Liver (tissue), 9 donors: ENCODE measurements around the gene SIRT2. TPM values are rescaled to one million over a fixed set of nuclear protein-coding genes. Genes with fewer than 3 reads are reported as not detected.

Experiments
- DNase-seq: peaks from one replicate; pipeline ENCODE4 v3.0.0-alpha.2; 2017; ENCODE audit warnings: low spot score
- H3K27ac ChIP-seq, 2 donors: one replicate each; pipeline ENCODE4 v1.7.0; 2013; ENCODE audit warnings: inconsistent platforms in 2 of 2, low read length in 2 of 2, control low read depth in 1 of 2, low read depth in 1 of 2, mild to moderate bottlenecking in 1 of 2
- H3K27me3 ChIP-seq, 4 donors: one replicate each; pipeline versions ENCODE4 v1.6.1 to v1.7.0; 2013; ENCODE audit warnings: low read length in 3 of 4, inconsistent platforms in 1 of 4, mild to moderate bottlenecking in 1 of 4, moderate library complexity in 1 of 4; ENCODE audit not compliant: control insufficient read depth in 4 of 4, insufficient read depth in 4 of 4
- H3K36me3 ChIP-seq, 4 donors: one replicate each; pipeline versions ENCODE4 v1.6.1 to v1.7.0; 2013; ENCODE audit warnings: low read length in 3 of 4, mild to moderate bottlenecking in 3 of 4, low read depth in 1 of 4, moderate library complexity in 1 of 4; ENCODE audit not compliant: control insufficient read depth in 4 of 4, insufficient read depth in 3 of 4
- H3K4me1 ChIP-seq, 4 donors: one replicate each; pipeline versions ENCODE4 v1.6.1 to v1.7.0; 2013; ENCODE audit warnings: low read length in 3 of 4, mild to moderate bottlenecking in 3 of 4, moderate library complexity in 1 of 4; ENCODE audit not compliant: control insufficient read depth in 4 of 4, insufficient read depth in 4 of 4
- H3K4me3 ChIP-seq, 3 donors: one replicate each; pipeline versions ENCODE4 v1.6.1 to v1.7.0; 2013; ENCODE audit warnings: low read length in 3 of 3, control low read depth in 1 of 3, low read depth in 1 of 3, mild to moderate bottlenecking in 1 of 3
- H3K9ac ChIP-seq, 2 donors: one replicate each; pipeline ENCODE4 v1.7.0; 2013; ENCODE audit warnings: low read length in 2 of 2, mild to moderate bottlenecking in 2 of 2, moderate library complexity in 2 of 2, control low read depth in 1 of 2, low read depth in 1 of 2
- H3K9me3 ChIP-seq, 4 donors: one replicate each; pipeline versions ENCODE4 v1.6.1 to v1.7.0; 2013; ENCODE audit warnings: low read length in 3 of 4; ENCODE audit not compliant: control insufficient read depth in 4 of 4
- CTCF ChIP-seq: fragments of 150-350 bp; IDR thresholded peaks from 2 replicates; pipeline ENCODE4 v1.5.1; 2017; ENCODE audit warnings: improper control_type of control experiment, low read depth, low read length; ENCODE audit not compliant: missing input control
- FOXA2 ChIP-seq: IDR thresholded peaks from 2 replicates; pipeline ENCODE4 v1.6.1; 2016; ENCODE audit warnings: antibody characterized with exemption
- GABPA ChIP-seq, 2 donors: IDR thresholded peaks in 1 of 2; conservative IDR thresholded peaks in 1 of 2; 2 replicates each; pipeline ENCODE4 v1.6.1; 2016; ENCODE audit warnings: antibody characterized with exemption in 2 of 2, mild to moderate bottlenecking in 1 of 2, moderate library complexity in 1 of 2
- HNF4A ChIP-seq, 2 donors: conservative IDR thresholded peaks; 2 replicates each; pipeline ENCODE4 v1.6.1; 2016; ENCODE audit warnings: antibody characterized with exemption in 2 of 2, mild to moderate bottlenecking in 2 of 2
- JUND ChIP-seq, 2 donors: IDR thresholded peaks; 2 replicates each; pipeline ENCODE4 v1.6.1; 2016; ENCODE audit warnings: antibody characterized with exemption in 2 of 2
- MAX ChIP-seq: IDR thresholded peaks from 2 replicates; pipeline ENCODE4 v1.6.1; 2016; ENCODE audit warnings: antibody characterized with exemption
- RAD21 ChIP-seq, 2 donors: IDR thresholded peaks; 2 replicates each; pipeline ENCODE4 v1.6.1; 2016; ENCODE audit warnings: antibody characterized with exemption in 2 of 2, mild to moderate bottlenecking in 2 of 2
- REST ChIP-seq: IDR thresholded peaks from 2 replicates; pipeline ENCODE4 v1.6.1; 2016; ENCODE audit warnings: antibody characterized with exemption, mild to moderate bottlenecking
- SP1 ChIP-seq: IDR thresholded peaks from 2 replicates; pipeline ENCODE4 v1.6.1; 2018; ENCODE audit warnings: antibody characterized with exemption, mild to moderate bottlenecking
- TAF1 ChIP-seq: conservative IDR thresholded peaks from 2 replicates; pipeline ENCODE4 v1.6.1; 2016; ENCODE audit warnings: antibody characterized with exemption, mild to moderate bottlenecking
- YY1 ChIP-seq: IDR thresholded peaks from 2 replicates; pipeline ENCODE4 v1.6.1; 2016; ENCODE audit warnings: antibody characterized with exemption, mild to moderate bottlenecking
- ZBTB33 ChIP-seq: IDR thresholded peaks from 2 replicates; pipeline ENCODE4 v1.6.1; 2016; ENCODE audit warnings: antibody characterized with exemption
- WGBS: extraction: QIAGEN DNeasy Blood & Tissue Kit; methylation state at CpG from one replicate; pipeline ENCODE4 v1.1.7; 2013; 5-methylcytosine and 5-hydroxymethylcytosine counted together
- polyA plus RNA-seq, 2 donors: library from polyadenylated mRNA; stranded (reverse) in 1 of 2; unstranded in 1 of 2; fragments of 200-250 nt in 1 of 2; fragments of >200 nt in 1 of 2; fragmentation: Nextera tagmentation in 1 of 2; extraction: Ambion mirVana in 1 of 2; gene quantifications; one replicate each; pipeline versions ENCODE4 v1.2.1 to v1.2.3, GENCODE V29; 2013 to 2015
- total RNA-seq, 2 donors: library from RNA; depleted of rRNA; stranded (reverse); fragments of >200 nt; gene quantifications; one replicate each; pipeline ENCODE4 v1.2.3, GENCODE V29; 2014
- donor health status: healthy.
- donor health status: healthy.
- donor health status: healthy.
- donor health status: healthy.
- donor health status: healthy.

Gene SIRT2
- total and polyA plus RNA-seq, 4 donors, result 21.8 to 42.2 (median 26.9) TPM

- H3K27me3 ChIP-seq, result no peaks in the 10 kb centered on the region
- DNase-seq, result no peak
- H3K4me1 ChIP-seq, result peaks cover 0 to 3% (median 0%) of the 10 kb centered on the region in 4 donors
- no peak overlapping the region for H3K27ac ChIP-seq
- H3K4me3 ChIP-seq, result no peak overlapping the region
- H3K9ac ChIP-seq, result no peak overlapping the region
- TF ChIP-seq FOXA2 (no peak), HNF4A (conservative IDR thresholded peaks at IDR 0.05) (no peak), MAX (no peak), ZBTB33 (no peak), GABPA (IDR thresholded peaks at IDR 0.05 in 1 of 2, conservative IDR thresholded peaks at IDR 0.05 in 1 of 2) (no peak), REST (no peak), CTCF (no peak), RAD21 (IDR thresholded peaks at IDR 0.05) (no peak), TAF1 (no peak), YY1 (no peak), JUND (IDR thresholded peaks at IDR 0.05) (no peak), SP1 (no peak)
- 88% methylated on average over 11 of the region's 11 CpGs for WGBS
- H3K36me3 ChIP-seq, result peaks cover 6 to 20% (median 7%) of the 10 kb centered on the region in 4 donors
- no peaks in the 10 kb centered on the region for H3K9me3 ChIP-seq
Observed at GRCh38 chr19:38879400-38879751, 20.0 kb downstream of the SIRT2 start.

GRCh38 chr19:38878575-38879399 is 20.6 kb downstream of the SIRT2 start:
- 81% methylated on average over 16 of the region's 16 CpGs for WGBS
- Histone ChIP-seq H3K9me3 (no peaks in the 10 kb centered on the region), H3K4me3 (no peak overlapping the region), H3K27ac (peak overlapping the region; percentile 21 to 57), H3K36me3 (peaks cover 6 to 20% (median 7%) of the 10 kb centered on the region in 4 donors), H3K4me1 (peaks cover 0 to 3% (median 0%) of the 10 kb centered on the region in 4 donors), H3K27me3 (no peaks in the 10 kb centered on the region), H3K9ac (peak overlapping the region in 1 of 2 donors; percentile 55)
- TF ChIP-seq REST, result no peak
- TF ChIP-seq GABPA (IDR thresholded peaks at IDR 0.05 in 1 of 2, conservative IDR thresholded peaks at IDR 0.05 in 1 of 2), result no peak
- no peak for TF ChIP-seq SP1
- DNase-seq, result no peak
